Natural killer cell (primary cell): ENCODE measurements around the gene CTSF. TPM values are rescaled to one million over a fixed set of nuclear protein-coding genes. Genes with fewer than 3 reads are reported as not detected.
A peak's percentile ranks its signal among the peaks of the same experiment; 100 is the strongest.

Experiments
- ATAC-seq, 3 donors: fragments of 150-1000 bp in 2 of 3; fragments of 200-7000 bp in 1 of 3; cut with Tn5 transposase; 1 replicate in 1 of 3; 2 replicates in 2 of 3; pipeline ENCODE4 v1.10.0; 2021; ENCODE audit warnings: mild to moderate bottlenecking in 2 of 3, moderate library complexity in 2 of 3
- DNase-seq, 2 donors: peaks; one replicate each; pipeline versions ENCODE4 v3.0.0 to v3.0.0-alpha.2; 2013 to 2021; ENCODE audit warnings: mixed read lengths in 1 of 2
- H3K27ac ChIP-seq: one replicate; pipeline ENCODE4 v1.5.1; 2013; ENCODE audit warnings: mild to moderate bottlenecking, low read length
- H3K27me3 ChIP-seq: one replicate; pipeline ENCODE4 v1.6.1; 2013; ENCODE audit warnings: low read length; ENCODE audit not compliant: control insufficient read depth, insufficient read depth
- H3K36me3 ChIP-seq: one replicate; pipeline ENCODE4 v1.6.1; 2013; ENCODE audit warnings: low read length; ENCODE audit not compliant: control insufficient read depth, insufficient read depth
- H3K4me1 ChIP-seq: one replicate; pipeline ENCODE4 v1.6.1; 2013; ENCODE audit warnings: low read length; ENCODE audit not compliant: control insufficient read depth, insufficient read depth
- H3K4me3 ChIP-seq: one replicate; pipeline ENCODE4 v1.5.1; 2013; ENCODE audit warnings: low read length
- H3K9me3 ChIP-seq: one replicate; pipeline ENCODE4 v1.6.1; 2013; ENCODE audit warnings: low read length; ENCODE audit not compliant: control insufficient read depth, insufficient read depth
- H3K27ac Mint-ChIP-seq, 2 donors: one replicate each; pipeline ENCODE4 v1.8.0; 2022; ENCODE audit warnings: mild to moderate bottlenecking in 2 of 2, mixed read lengths in 2 of 2, moderate library complexity in 1 of 2
- H3K27me3 Mint-ChIP-seq, 2 donors: one replicate each; pipeline ENCODE4 v1.8.0; 2022; ENCODE audit warnings: low read depth in 2 of 2, mixed read lengths in 2 of 2
- H3K36me3 Mint-ChIP-seq: one replicate; pipeline ENCODE4 v1.8.0; 2022; ENCODE audit warnings: mixed read lengths
- H3K4me1 Mint-ChIP-seq, 2 donors: one replicate each; pipeline ENCODE4 v1.8.0; 2022; ENCODE audit warnings: mixed read lengths in 2 of 2
- H3K4me3 Mint-ChIP-seq: one replicate; pipeline ENCODE4 v1.8.0; 2022; ENCODE audit warnings: mild to moderate bottlenecking, moderate library complexity, mixed read lengths
- H3K9me3 Mint-ChIP-seq, 2 donors: one replicate each; pipeline ENCODE4 v1.8.0; 2022; ENCODE audit warnings: mixed read lengths in 2 of 2
- WGBS: methylation state at CpG from one replicate; pipeline ENCODE4 v1.1.7; 2013; ENCODE audit warnings: missing lambda C conversion rate; ENCODE audit not compliant: insufficient coverage; 5-methylcytosine and 5-hydroxymethylcytosine counted together
- intact Hi-C: fragments of 100-400 bp; cut with micrococcal nuclease; formaldehyde crosslinking; loops from one replicate; pipeline ENCODE4 v1.14.2; 2022
- total RNA-seq, 4 donors: library from RNA; stranded (reverse); fragments of 120-200 nt in 1 of 4; gene quantifications; one replicate each; pipeline versions ENCODE4 v1.2.3 to v1.2.4, GENCODE V29; 2013 to 2022
- TF ChIP-seq, protein P1 (sequence below): fragments of 200-600 bp; IDR thresholded peaks from one replicate; pipeline ENCODE4 v1.8.0; 2022; ENCODE audit warnings: antibody characterized with exemption

Gene CTSF
- total RNA-seq, 3 donors from 2014 or later (not counting 1 experiment from before 2014, with no cell fraction given): 17.1 to 27.0 (median 24.8) TPM

- intact Hi-C loops: loop anchor here (10.0 kb wide), 1 partner anchor 285 kb away; no protein-coding TSS in a partner anchor
- Histone ChIP-seq H3K27ac (no peak overlapping the region), H3K4me3 (no peak overlapping the region), H3K9me3 (no peaks in the 10 kb centered on the region), H3K36me3 (no peaks in the 10 kb centered on the region), H3K4me1 (peaks cover 18% of the 10 kb centered on the region), H3K27me3 (no peaks in the 10 kb centered on the region)
- no peaks in the 10 kb centered on the region for H3K9me3 Mint-ChIP-seq
- H3K36me3 Mint-ChIP-seq: no peaks in the 10 kb centered on the region
- no peak overlapping the region for H3K27ac Mint-ChIP-seq
- H3K4me3 Mint-ChIP-seq: no peak overlapping the region
- DNase-seq: no peak
- TF ChIP-seq, protein P1, sequence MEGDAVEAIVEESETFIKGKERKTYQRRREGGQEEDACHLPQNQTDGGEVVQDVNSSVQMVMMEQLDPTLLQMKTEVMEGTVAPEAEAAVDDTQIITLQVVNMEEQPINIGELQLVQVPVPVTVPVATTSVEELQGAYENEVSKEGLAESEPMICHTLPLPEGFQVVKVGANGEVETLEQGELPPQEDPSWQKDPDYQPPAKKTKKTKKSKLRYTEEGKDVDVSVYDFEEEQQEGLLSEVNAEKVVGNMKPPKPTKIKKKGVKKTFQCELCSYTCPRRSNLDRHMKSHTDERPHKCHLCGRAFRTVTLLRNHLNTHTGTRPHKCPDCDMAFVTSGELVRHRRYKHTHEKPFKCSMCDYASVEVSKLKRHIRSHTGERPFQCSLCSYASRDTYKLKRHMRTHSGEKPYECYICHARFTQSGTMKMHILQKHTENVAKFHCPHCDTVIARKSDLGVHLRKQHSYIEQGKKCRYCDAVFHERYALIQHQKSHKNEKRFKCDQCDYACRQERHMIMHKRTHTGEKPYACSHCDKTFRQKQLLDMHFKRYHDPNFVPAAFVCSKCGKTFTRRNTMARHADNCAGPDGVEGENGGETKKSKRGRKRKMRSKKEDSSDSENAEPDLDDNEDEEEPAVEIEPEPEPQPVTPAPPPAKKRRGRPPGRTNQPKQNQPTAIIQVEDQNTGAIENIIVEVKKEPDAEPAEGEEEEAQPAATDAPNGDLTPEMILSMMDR: no peak
- no peak for ATAC-seq
- WGBS: 87% methylated on average over 3 of the region's 3 CpGs
- H3K27me3 Mint-ChIP-seq: peaks cover 0 to 9% of the 10 kb centered on the region in 2 donors
- peaks cover 7 to 17% of the 10 kb centered on the region in 2 donors for H3K4me1 Mint-ChIP-seq
Observed at GRCh38 chr11:66549696-66550095, 18.7 kb downstream of the CTSF start.

GRCh38 chr11:66548774-66549630 lies 19.4 kb downstream of the CTSF start:
- no peaks in the 10 kb centered on the region for H3K9me3 ChIP-seq
- H3K27me3 Mint-ChIP-seq: peaks cover 0 to 9% of the 10 kb centered on the region in 2 donors
- no peaks in the 10 kb centered on the region for H3K36me3 Mint-ChIP-seq
- no peak overlapping the region for H3K27ac ChIP-seq
- H3K9me3 Mint-ChIP-seq: no peaks in the 10 kb centered on the region
- intact Hi-C loops: loop anchor here (10.0 kb wide), 1 partner anchor 286 kb away; no protein-coding TSS in a partner anchor
- H3K27ac Mint-ChIP-seq: no peak overlapping the region
- 82% methylated on average over 16 of the region's 16 CpGs for WGBS
- no peaks in the 10 kb centered on the region for H3K36me3 ChIP-seq
- ATAC-seq (no peak), DNase-seq (no peak)
- H3K27me3 ChIP-seq: no peaks in the 10 kb centered on the region
- peaks cover 25% of the 10 kb centered on the region for H3K4me1 ChIP-seq
- peak overlapping the region; percentile 43 for H3K4me3 Mint-ChIP-seq
- TF ChIP-seq, protein P1: no peak
- no peak overlapping the region for H3K4me3 ChIP-seq
- H3K4me1 Mint-ChIP-seq: peaks cover 12 to 23% of the 10 kb centered on the region in 2 donors

GRCh38 chr11:66548041-66548440 lies 20.4 kb downstream of the CTSF start:
- TF ChIP-seq, protein P1: no peak

More at GRCh38 chr11:66548041-66548440, 20.4 kb downstream of the CTSF start:
- intact Hi-C loops: loop anchor here (10.0 kb wide), 1 partner anchor 287 kb away; no protein-coding TSS in a partner anchor
- peak overlapping the region in 1 of 2 donors; percentile 92 for H3K27ac Mint-ChIP-seq
- no peaks in the 10 kb centered on the region for H3K36me3 Mint-ChIP-seq
- H3K4me3 ChIP-seq: no peak overlapping the region
- 84% methylated on average over 11 of the region's 11 CpGs for WGBS
- ATAC-seq (no peak), DNase-seq (no peak)
- H3K27me3 Mint-ChIP-seq: peaks cover 0 to 9% of the 10 kb centered on the region in 2 donors
- no peak overlapping the region for H3K4me3 Mint-ChIP-seq
- H3K27me3 ChIP-seq: no peaks in the 10 kb centered on the region
- H3K27ac ChIP-seq: no peak overlapping the region
- H3K4me1 ChIP-seq: peaks cover 34% of the 10 kb centered on the region
- peaks cover 22 to 33% of the 10 kb centered on the region in 2 donors for H3K4me1 Mint-ChIP-seq
- peaks cover under 1% of the 10 kb centered on the region for H3K36me3 ChIP-seq
- H3K9me3 ChIP-seq: no peaks in the 10 kb centered on the region
- H3K9me3 Mint-ChIP-seq: no peaks in the 10 kb centered on the region
